ENCODE measurements around the gene STPG3.
A peak's percentile ranks its signal among the peaks of the same experiment; 100 is the strongest.

DNA sequence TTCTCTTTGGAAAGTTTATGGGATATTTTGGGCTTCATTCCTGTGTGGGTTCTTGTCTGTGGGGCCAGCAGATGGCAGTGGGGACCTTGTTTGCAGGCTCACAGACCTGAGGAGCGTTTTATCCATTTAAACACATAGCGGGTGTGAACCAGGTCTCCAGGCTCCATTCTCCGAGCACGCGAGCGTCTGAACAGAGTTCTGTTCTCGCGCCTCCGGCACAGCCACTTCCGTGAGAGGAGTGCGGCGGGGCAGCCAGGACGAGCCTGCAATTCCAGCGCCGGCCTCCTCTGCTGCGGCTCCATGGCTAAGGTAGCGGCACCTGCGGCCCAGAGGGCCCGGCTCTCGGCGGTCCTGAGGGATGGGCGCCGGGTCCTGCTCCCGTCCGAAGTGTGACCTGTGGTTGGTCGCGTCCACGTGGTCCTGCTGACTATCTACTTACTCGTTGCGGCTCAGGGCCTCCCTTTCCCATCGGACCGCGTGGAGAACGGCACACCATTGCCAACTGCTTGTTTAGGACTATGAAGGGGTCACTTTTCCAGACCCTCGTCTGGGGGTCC is 43.7 kb downstream of the STPG3 start:
- TF ChIP-seq, protein P1, sequence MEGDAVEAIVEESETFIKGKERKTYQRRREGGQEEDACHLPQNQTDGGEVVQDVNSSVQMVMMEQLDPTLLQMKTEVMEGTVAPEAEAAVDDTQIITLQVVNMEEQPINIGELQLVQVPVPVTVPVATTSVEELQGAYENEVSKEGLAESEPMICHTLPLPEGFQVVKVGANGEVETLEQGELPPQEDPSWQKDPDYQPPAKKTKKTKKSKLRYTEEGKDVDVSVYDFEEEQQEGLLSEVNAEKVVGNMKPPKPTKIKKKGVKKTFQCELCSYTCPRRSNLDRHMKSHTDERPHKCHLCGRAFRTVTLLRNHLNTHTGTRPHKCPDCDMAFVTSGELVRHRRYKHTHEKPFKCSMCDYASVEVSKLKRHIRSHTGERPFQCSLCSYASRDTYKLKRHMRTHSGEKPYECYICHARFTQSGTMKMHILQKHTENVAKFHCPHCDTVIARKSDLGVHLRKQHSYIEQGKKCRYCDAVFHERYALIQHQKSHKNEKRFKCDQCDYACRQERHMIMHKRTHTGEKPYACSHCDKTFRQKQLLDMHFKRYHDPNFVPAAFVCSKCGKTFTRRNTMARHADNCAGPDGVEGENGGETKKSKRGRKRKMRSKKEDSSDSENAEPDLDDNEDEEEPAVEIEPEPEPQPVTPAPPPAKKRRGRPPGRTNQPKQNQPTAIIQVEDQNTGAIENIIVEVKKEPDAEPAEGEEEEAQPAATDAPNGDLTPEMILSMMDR (IDR thresholded peaks at IDR 0.05), result peak in 2 of 3 experiments; percentile 10 to 16
- TF ChIP-seq POLR2A (IDR thresholded peaks at IDR 0.05; ENCODE audit: low read depth) (no peak), POLR2AphosphoS5 (IDR thresholded peaks at IDR 0.05) (no peak), EP300 (IDR thresholded peaks at IDR 0.05) (no peak)
